Cerebellar cortex (tissue), 1 donor: ENCODE data around the gene GPR107.

Source experiments
- DNase-seq: peaks from one replicate; pipeline ENCODE4 v3.0.0-alpha.2; 2015; ENCODE audit warnings: low spot score

Gene GPR107

DNA sequence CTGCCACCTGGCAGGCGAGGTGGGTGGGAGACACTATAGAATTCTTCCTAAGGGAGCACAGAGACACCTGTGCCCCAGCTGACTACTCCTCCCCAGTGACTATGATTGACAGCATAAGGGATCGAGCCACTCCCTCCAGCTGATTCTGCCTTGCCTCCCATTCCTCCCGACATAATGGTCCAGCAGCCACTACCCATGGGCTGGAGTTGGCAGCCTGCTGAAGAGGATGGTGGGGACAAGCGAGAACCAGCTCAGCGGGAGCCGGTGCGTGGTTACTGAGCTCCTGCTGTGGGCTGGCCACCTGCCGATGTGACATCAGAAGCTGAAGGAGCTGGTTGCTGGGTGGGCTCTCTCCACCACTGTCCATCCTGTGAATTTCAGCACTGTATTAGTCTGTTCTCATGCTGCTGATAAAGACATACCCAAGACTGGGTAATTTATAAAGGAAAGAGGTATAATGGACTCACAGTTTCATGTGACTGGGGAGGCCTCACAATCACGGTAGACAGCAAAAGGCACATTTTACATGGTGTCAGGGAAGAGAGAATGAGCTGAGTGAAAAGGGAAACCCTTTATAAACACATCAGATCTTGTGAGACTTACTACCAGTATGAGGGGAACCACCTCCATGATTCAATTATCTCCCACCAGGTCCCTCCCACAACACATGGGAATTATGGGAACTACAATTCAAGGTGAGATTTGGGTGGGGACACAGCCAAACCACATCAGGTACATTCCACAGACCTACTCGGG is 106.4 kb downstream of the GPR107 start:
- DNase-seq: no peak

- no peak for DNase-seq
Measured at GRCh38 chr9:130160862-130161470, 107.3 kb downstream of the GPR107 start.

DNA sequence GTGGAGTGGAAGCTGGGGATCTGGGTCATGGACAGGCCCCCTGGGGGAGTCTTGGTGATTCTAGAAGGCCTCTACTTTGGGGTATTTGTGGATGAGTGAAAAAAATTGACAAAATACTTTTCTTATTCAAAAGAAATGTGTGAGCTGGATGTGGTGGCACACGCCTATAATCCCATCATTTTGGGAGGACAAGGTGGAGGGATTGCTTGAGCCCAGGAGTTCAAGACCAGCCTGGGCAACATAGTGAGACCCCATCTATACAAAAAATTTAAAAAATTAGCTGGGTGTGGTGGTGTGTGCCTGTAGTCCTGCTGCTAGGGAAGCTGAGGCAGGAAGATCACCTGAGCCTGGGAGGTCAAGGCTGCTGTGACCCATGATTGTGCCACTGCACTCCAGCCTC is 111.9 kb downstream of the GPR107 start:
- DNase-seq: no peak

GRCh38 chr9:130166399-130166798 is 112.7 kb downstream of the GPR107 start:
- no peak for DNase-seq

DNA sequence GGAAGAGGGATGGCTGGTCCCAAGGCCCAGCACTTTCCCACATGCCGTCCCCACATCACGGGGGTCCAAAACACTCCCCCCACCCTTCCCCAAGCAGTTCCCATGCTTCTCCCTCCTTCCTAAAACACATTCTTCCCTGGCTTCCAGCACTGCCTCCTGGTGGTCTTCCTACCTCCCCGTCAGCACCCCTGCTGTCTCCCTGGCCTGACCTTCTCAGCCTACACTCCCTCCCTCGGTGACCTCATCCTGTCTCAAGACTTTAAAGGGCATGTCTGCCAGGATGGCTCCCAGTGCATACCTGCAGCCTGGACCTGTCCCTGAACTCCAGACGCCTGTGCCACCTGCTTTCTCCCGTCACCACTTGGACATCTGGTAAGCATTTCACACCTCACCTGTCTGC is 114.2 kb downstream of the GPR107 start:
- no peak for DNase-seq

GRCh38 chr9:130171226-130172148 is 117.8 kb downstream of the GPR107 start:
- DNase-seq: peak; percentile 66

DNA sequence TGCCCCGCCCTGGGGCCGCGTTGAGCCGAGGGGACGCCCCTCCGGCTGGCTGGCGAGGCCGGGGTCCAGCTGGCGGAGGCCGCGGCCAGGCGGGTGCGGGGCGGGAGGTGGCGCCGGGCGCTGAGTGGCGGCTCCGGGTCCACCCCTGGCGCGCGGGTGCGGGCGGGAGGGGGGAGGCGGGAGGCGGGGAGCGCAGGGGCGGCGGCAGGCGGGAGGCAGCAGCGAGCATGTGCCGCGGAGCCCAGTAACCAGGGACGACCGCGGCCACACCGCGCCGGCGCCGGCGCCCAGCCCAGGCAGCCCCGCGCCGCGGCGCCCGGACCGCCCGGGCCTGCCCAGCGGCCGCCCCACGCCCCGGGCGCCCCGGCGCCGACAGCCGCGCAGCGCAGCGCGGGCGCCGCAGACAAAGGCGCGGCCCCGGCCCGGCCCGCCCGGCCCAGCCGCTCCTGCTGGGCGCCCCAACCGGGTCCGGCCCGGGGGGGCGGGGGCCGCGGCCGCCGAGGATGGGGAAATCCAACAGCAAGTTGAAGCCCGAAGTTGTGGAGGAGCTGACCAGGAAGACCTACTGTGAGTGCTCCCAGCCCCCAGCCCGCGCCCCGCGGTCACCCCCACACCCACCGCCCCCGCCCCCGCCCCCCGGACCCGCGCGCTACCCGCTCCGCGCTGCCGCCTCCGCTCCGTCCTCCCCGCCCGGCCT is 118.6 kb downstream of the GPR107 start, which contains the start of gene NCS1:
TSS of gene NCS1 (plus strand) at position 244 of the 697 bp plus-strand sequence. CDS start at position 504, 260 bp downstream.
- DNase-seq: peak; percentile 68

DNA sequence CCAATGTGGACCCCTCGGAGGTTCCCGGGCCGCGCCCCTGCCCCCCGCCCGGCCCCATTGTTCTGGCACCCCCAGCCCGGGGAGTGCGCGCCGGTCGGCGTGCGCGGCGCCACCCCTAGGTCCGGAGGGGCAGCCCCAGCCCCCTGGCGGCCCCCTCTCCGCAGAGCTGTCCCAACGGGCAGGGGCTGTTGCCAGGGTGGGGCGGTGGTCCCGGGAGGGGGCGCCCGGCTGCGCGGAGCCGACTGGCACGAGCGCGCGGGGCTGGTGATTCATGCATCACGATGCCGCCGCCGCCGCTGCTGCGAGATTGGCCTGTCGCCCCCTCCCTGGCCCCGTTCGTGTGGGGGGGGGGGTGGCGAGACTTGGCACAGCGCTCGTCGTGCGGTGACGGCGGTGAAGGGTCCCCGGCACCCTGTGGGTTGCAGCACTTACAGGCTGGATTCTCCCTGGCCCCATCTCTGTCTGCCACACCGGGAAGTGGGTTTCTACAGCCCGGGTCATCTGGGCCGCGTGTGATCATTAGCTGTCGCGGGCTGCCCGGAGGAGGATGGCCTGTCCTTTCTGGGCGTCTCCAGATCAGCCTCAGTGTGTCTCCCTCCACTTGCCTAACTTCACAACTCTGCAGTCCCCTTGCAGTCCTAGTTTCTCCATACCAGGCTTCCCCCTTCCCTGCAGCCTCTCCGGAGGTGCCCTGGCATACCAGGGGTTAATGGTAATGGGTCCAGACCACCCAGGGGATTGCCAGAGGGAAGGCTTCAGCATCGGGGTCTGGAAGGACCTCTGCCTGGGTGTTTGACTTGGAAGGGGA is 119.4 kb downstream of the GPR107 start:
- DNase-seq: peak; percentile 41

DNA sequence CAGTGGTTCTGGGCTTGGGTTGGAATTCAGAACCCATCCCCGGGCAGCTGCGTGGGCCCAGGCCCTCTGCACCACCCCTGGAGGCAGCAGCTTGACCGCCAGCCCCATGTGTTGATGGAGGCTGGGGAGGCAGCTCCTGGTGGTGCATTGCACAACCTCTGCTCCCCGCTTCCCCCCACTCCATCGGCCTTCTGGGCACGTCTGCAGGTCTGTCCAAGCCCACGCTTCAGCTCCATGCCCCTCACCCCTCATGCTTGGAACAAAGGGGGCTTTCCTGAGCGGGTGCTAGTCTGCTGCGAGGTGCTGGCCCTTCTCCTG is 119.9 kb downstream of the GPR107 start:
- DNase-seq: no peak

- DNase-seq: no peak
Measured at GRCh38 chr9:130174025-130174424, 120.3 kb downstream of the GPR107 start.

GRCh38 chr9:130174920-130175321 is 121.2 kb downstream of the GPR107 start:
- no peak for DNase-seq

DNA sequence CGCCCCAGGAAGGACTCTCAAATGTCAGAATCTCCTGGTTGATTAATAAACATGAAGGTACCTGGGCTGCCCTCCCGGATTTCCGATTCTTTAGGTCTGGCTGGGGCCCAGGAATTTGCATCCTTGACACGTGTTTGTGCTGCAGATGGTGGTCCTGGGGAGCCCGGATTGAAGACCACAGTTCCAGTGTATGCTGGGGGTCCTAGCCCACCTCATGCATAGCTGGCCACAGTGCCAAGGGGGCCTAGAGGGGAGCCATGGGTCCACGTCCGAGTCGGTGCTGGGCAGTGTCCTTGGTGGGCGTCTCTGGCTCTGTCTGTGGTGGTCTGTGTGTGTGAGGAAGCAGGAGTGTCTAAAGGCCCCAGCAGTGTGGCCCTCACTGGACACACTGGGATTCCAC is 121.6 kb downstream of the GPR107 start:
- no peak for DNase-seq

DNA sequence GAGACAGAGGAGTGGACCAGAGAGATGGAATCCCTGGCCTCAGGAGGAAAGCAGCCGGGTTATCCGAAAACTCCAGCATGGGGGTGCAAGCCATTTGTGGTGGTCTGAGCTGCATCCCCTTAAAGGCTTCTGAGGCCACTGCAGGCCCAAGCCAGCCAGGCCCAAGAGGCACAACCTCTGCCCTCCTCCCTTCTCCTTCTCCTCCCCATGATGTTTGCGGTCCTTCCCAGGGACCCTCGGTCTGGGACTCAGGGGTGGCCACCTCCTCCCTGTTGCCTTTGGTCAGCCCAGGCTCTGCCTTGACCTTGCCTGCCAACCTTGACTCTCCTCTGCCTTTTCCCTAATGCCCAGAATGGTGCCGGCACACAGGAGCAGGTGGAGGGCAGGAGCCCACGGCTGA is 123.1 kb downstream of the GPR107 start:
- no peak for DNase-seq

GRCh38 chr9:130177898-130178805 is 124.4 kb downstream of the GPR107 start:
- no peak for DNase-seq

DNA sequence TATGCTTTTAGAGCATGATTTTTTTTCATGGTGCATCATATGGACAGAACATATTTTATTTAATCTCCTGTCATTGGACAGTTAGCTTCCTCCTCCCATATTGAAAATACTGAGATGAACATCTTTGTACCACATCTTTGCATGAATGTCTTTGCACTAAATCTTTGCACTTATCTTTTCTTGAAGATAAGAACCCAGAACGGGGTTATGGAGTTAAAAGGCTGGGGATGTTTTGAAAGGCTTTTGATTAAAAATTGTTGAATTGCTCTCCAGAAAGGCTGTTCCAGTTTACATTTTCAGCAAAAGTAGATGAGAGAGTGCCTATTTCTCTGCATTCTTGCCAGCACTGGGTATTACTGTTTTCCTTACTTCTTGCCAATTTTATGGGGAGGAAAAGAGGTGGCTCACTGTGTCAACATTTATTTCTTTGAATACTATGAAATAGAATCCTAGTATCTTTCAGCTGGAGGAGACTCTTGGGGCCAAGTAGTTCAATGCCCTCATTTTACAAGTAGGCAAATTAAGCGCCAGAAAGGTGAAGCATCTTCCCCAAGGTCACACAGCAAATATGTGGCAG is 125.7 kb downstream of the GPR107 start:
- no peak for DNase-seq

GRCh38 chr9:130180516-130180915 is 126.8 kb downstream of the GPR107 start:
- no peak for DNase-seq

- DNase-seq: peak; percentile 55
Measured at GRCh38 chr9:130181678-130182380, 128.1 kb downstream of the GPR107 start.

DNA sequence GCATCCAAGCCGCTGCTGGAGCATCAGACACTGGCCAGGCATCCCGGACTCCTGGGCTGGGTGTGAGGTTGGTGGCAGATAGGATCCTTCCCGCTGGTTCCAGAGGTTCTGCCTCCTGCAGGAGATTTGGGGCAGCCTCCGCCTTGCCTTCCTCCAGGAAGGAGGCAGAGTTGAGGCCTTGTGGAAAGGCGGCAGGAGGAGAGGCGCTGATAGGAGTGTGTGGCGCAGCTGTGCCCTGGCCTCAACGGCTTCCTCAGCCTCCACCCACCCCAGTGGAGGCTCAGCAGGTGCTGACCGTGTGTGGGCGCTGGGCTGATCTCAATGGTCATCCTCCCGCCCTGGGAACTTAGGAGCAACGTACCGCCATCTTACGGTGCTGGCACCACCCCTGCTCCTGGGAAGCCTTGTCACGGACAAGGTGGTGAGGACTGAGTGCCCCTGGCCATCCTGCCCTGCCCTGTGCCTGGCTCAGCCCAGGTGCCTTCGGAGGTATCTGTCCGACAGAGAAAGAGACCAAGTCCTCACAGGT is 128.7 kb downstream of the GPR107 start:
- DNase-seq: no peak
